ENCODE data around the gene GNG4. TPM values are rescaled to one million over a fixed set of nuclear protein-coding genes. Genes with fewer than 3 reads are reported as not detected.

The GNG4 gene
- total RNA-seq, 1 experiment from 2014 or later: 34.4 TPM

DNA sequence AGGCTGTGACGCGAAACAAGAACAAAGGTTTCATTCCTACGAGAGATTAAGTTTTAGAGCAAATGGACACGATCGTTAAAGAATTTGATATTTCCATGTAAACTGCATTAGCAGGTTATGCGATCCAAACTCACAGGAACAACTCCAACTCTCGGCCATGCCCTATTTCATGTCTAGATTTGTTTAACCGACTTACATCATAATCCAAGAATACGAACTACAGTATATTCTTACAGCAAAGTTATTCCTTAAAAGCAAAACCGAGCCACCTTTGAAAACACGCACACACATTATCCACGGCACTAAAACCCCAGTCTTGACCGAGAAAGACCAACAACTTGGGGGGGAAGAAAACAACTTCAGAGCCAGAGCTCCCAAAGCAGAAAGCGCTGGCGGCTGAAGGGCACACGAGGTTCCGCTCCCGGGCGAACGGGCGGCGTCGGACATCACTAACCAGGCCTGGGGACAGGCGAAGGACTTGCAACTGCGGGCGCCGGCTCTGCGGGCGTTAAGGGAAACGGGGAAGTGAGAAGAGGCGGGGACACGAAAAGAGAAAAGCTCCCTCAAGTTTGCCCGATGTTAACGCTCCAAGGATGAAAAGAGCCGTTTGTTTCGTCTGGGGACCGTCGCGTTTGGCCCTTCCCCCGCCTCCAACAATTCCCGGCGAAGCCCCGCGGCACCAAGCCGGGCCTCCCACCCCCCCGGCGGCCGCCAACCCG, 146.0 kb downstream of the GNG4 start:
- Histone ChIP-seq H3K18ac (ENCODE audit: insufficient read length, low read depth, low read length) (peak overlapping the region; percentile 37), H3K79me2 (ENCODE audit: insufficient read depth, low read length) (peaks cover 11% of the 10 kb centered on the region; the same call in 1 of the 2 replicates), H3K23me2 (ENCODE audit: insufficient read length, low read depth, low read length, poor library complexity, severe bottlenecking) (peaks cover 5% of the 10 kb centered on the region), H2BK120ac (ENCODE audit: low read depth, low read length, poor library complexity, severe bottlenecking) (no peak overlapping the region), H2BK12ac (ENCODE audit: insufficient read length, low read depth, low read length) (no peak overlapping the region), H2AFZ (ENCODE audit: low read length) (no peak overlapping the region), H3T11ph (ENCODE audit: low read length) (no peak overlapping the region), H4K20me1 (ENCODE audit: control insufficient read depth, insufficient read depth, insufficient read length) (no peaks in the 10 kb centered on the region), H3K4me1 (ENCODE audit: insufficient read depth, low read length) (no peaks in the 10 kb centered on the region; the same call in 1 of the 2 replicates), H3K14ac (ENCODE audit: insufficient read depth, low read length) (peak overlapping the region; percentile 76), H3K9ac (ENCODE audit: extremely low read depth, insufficient read length, low read length) (peak overlapping the region; percentile 92), H3K79me1 (ENCODE audit: insufficient read depth, low read depth, low read length, poor library complexity, severe bottlenecking) (peaks cover 4% of the 10 kb centered on the region), H4K8ac (replicated peaks; ENCODE audit: insufficient read length, low read depth, low read length) (no peak overlapping the region), H2AK5ac (ENCODE audit: insufficient read length, low read length) (no peak overlapping the region), H2BK15ac (ENCODE audit: low read depth, low read length) (no peak overlapping the region), H2BK20ac (ENCODE audit: low read depth, low read length, poor library complexity, severe bottlenecking) (no peak overlapping the region), H4K5ac (ENCODE audit: insufficient read length, low read depth, low read length) (no peak overlapping the region), H3K4me2 (ENCODE audit: insufficient read depth, insufficient read length, low read length) (peak overlapping the region; percentile 94), H4K91ac (ENCODE audit: insufficient read length, low read depth, low read length) (no peak overlapping the region), H3K27me3 (ENCODE audit: insufficient read depth, low read length) (no peaks in the 10 kb centered on the region), H2BK5ac (ENCODE audit: insufficient read length, low read length) (no peak overlapping the region), H3K56ac (ENCODE audit: insufficient read length, low read depth, low read length) (no peak overlapping the region), H3K27ac (ENCODE audit: insufficient read length, low read depth, low read length) (no peak overlapping the region), H3K4ac (ENCODE audit: low read depth, low read length) (no peak overlapping the region), H3K9me3 (ENCODE audit: control insufficient read depth, low read depth, low read length) (no peaks in the 10 kb centered on the region), H3K23ac (ENCODE audit: insufficient read length, low read depth, low read length) (no peak overlapping the region)
- TF ChIP-seq, protein P1, sequence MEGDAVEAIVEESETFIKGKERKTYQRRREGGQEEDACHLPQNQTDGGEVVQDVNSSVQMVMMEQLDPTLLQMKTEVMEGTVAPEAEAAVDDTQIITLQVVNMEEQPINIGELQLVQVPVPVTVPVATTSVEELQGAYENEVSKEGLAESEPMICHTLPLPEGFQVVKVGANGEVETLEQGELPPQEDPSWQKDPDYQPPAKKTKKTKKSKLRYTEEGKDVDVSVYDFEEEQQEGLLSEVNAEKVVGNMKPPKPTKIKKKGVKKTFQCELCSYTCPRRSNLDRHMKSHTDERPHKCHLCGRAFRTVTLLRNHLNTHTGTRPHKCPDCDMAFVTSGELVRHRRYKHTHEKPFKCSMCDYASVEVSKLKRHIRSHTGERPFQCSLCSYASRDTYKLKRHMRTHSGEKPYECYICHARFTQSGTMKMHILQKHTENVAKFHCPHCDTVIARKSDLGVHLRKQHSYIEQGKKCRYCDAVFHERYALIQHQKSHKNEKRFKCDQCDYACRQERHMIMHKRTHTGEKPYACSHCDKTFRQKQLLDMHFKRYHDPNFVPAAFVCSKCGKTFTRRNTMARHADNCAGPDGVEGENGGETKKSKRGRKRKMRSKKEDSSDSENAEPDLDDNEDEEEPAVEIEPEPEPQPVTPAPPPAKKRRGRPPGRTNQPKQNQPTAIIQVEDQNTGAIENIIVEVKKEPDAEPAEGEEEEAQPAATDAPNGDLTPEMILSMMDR (conservative IDR thresholded peaks at IDR 0.05): no peak
- DNase-seq: peak; percentile 62
- WGBS (ENCODE audit: extremely low coverage, insufficient read length, low lambda C conversion rate): no CpG with 5 or more reads among the region's 49 CpGs
- Mint-ChIP-seq H3K9me3 (no peaks in the 10 kb centered on the region), H3K27me3 (ENCODE audit: low read depth) (no peaks in the 10 kb centered on the region), H3K27ac (peak overlapping the region; percentile 92 to 95 (median 95)), H3K36me3 (ENCODE audit: insufficient read depth in 1 of 3, low read depth in 3 of 3) (peaks cover 0 to 2% (median 0%) of the 10 kb centered on the region in 3 experiments; a peak in 2 of 7 replicates), H3K4me3 (peak overlapping the region; percentile 87 to 96), H3K4me1 (peaks cover 14 to 19% of the 10 kb centered on the region in 2 experiments)
